ENCODE results near the gene SLC22A4. TPM values are rescaled to one million over a fixed set of nuclear protein-coding genes. Genes with fewer than 3 reads are reported as not detected.

Gene SLC22A4
- total RNA-seq, 1 donor from 2014 or later: 8.5 TPM

DNA sequence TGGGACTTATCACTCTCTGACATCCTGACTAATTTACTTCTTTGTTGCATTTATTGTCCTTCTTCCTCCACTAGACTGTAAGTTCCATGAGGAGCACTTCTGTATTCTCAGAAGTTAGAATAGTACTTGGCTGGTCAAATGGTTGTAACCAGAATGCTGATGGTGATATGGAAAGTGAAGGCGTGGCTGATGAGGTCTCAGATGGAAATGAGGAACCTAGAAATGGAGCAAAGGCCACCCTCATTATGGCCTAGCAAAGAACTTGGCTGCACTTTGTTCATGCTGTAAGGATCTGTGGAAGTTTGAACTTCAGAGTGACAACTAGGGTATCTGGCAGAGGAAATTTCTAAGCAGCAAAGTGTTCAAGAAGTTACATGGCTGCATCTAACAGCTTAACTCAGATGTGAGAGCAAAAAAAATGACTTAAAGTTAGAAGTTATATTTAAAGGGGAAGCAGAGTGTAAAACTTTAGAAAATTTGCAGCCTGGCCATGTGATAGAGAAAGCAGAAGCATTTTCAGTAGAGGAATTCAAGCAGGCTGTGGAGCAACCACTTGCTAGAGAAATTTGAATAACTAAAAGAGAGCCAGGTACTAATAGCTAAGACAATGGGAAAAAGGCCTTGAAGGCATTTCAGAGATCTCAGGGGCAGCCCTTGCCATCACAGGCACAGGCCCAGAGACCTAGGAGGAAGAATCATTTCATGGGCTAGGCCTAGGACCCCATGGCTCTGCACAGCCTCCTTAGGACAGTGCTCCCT is 60.4 kb downstream of the SLC22A4 start:
- peak; percentile 52 to 80 for ATAC-seq
- intact Hi-C loops (cut with DNase I): no loop called here
- no peak for DNase-seq
- TF ChIP-seq, protein P1, sequence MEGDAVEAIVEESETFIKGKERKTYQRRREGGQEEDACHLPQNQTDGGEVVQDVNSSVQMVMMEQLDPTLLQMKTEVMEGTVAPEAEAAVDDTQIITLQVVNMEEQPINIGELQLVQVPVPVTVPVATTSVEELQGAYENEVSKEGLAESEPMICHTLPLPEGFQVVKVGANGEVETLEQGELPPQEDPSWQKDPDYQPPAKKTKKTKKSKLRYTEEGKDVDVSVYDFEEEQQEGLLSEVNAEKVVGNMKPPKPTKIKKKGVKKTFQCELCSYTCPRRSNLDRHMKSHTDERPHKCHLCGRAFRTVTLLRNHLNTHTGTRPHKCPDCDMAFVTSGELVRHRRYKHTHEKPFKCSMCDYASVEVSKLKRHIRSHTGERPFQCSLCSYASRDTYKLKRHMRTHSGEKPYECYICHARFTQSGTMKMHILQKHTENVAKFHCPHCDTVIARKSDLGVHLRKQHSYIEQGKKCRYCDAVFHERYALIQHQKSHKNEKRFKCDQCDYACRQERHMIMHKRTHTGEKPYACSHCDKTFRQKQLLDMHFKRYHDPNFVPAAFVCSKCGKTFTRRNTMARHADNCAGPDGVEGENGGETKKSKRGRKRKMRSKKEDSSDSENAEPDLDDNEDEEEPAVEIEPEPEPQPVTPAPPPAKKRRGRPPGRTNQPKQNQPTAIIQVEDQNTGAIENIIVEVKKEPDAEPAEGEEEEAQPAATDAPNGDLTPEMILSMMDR (IDR thresholded peaks at IDR 0.05): no peak
- Histone ChIP-seq H3K36me3 (no peaks in the 10 kb centered on the region), H3K9me3 (no peaks in the 10 kb centered on the region), H3K27me3 (ENCODE audit: low read depth) (no peaks in the 10 kb centered on the region), H3K4me3 (no peak overlapping the region), H3K27ac (peak overlapping the region; percentile 38), H3K4me1 (no peaks in the 10 kb centered on the region)

DNA sequence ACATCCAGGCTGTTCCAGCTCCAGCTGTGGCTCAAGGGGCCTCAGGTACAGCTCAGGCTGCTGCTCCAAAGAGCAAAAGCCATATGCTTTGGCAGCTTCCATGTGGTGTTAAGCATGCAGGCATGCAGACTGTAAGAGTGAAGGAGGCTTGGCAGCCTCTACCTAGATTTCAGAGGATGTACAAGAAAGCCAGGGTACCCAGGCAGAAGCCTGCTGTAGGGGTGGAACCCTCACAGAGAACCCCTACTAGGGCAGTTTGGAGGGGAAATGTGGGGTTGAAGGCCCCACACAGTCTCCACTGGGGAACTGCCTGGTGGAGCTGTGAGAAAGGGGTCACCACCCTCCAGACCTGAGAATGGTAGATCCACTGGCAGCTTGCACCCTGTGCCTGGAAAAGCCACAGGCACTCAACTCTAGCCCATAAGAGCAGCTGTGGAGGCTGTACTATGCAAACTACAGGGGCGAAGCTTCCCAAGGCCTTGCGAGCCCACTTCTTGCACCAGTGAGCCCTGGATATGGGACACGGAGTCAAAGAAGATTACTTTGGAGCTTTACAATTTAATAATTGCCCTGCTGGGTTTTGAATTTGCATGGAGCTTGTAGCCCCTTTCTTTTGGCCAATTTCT is 61.1 kb downstream of the SLC22A4 start:
- Histone ChIP-seq H3K27me3 (ENCODE audit: low read depth) (no peaks in the 10 kb centered on the region), H3K4me1 (no peaks in the 10 kb centered on the region), H3K27ac (no peak overlapping the region), H3K4me3 (no peak overlapping the region), H3K36me3 (no peaks in the 10 kb centered on the region), H3K9me3 (no peaks in the 10 kb centered on the region)
- intact Hi-C loops (cut with DNase I): no loop called here
- DNase-seq (no peak), ATAC-seq (no peak)
- TF ChIP-seq, protein P1 (IDR thresholded peaks at IDR 0.05): no peak

DNA sequence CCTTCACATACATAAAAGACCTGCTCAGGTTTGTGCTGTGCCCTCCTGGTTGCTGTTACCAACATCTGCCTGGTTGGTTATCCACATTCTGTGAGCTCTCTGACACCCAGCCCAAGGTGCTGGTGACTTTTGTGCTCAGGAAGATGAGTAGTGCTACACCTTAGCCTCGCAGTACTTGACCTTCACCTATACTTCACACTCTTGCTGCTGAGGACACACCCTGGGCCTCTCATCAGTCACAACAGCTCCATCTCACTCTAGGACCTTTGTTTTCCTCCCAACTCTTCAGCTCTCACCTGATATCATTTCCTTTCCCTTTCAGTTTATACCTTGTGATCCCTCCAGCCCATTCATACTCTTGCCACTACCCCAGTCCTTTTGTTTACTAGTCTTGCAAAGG is 64.6 kb downstream of the SLC22A4 start:
- no peak for ATAC-seq
- no peaks in the 10 kb centered on the region for H3K27me3 ChIP-seq (ENCODE audit: low read depth)
- intact Hi-C loops (cut with DNase I): no loop called here
- no peak overlapping the region for H3K4me3 ChIP-seq
- H3K4me1 ChIP-seq: peaks cover under 1% of the 10 kb centered on the region
- no peak for DNase-seq
- H3K27ac ChIP-seq: no peak overlapping the region
- H3K36me3 ChIP-seq: no peaks in the 10 kb centered on the region
- TF ChIP-seq, protein P1 (IDR thresholded peaks at IDR 0.05): no peak
- H3K9me3 ChIP-seq: no peaks in the 10 kb centered on the region

DNA sequence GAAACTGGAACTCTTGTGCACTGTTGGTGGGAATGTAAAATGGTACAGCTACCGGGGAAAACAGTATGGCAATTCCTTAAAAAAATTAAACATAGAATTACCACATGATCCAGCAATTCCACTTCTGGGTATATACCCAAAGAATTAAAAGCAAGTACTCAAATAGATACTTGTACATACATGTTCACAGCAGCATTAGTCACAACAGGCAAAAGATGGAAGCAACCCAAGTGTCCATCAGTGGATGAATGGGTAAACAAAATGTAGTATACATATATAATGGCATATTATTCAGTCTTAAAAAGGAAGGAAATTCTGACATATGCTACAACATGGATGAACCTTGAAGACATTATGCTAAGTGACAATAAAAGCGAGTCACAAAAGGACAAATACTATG is 67.9 kb downstream of the SLC22A4 start:
- intact Hi-C loops (cut with DNase I): no loop called here
- no peak overlapping the region for H3K27ac ChIP-seq
- H3K9me3 ChIP-seq: no peaks in the 10 kb centered on the region
- DNase-seq: no peak
- no peaks in the 10 kb centered on the region for H3K36me3 ChIP-seq
- H3K27me3 ChIP-seq (ENCODE audit: low read depth): no peaks in the 10 kb centered on the region
- H3K4me1 ChIP-seq: peaks cover 14% of the 10 kb centered on the region
- H3K4me3 ChIP-seq: no peak overlapping the region
- no peak for ATAC-seq
- TF ChIP-seq, protein P1 (IDR thresholded peaks at IDR 0.05): no peak

DNA sequence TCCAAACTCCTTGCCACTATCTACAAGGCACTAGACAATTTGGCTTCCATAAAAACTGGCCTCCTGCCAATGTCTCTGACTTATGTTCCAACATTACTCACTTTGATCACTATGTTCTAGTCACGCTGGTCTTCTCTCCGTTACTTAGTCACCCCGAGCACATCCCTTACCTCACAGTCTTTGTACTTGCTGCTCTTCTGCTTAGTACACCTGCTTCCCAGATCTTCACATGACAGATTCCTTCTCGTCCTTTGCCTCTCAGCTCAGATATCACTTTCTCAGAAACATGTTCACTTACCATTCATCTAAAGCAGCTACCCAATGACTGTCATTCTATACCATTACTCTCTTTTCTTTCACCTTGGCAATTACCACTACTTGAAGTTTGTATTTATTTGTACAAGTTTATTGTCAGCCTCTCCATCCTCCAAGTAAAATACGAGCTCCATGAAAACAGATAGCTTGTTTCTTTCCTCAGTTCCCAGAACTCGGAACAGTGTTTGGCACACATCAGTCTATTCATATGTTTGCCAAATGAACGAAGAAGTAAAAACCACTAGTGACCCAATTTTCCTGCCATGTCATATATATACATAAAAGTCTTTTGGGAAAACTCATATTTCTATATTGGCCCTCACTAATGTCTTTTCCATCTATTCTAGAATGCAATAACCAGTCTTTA is 69.4 kb downstream of the SLC22A4 start:
- Histone ChIP-seq H3K4me3 (no peak overlapping the region), H3K27me3 (ENCODE audit: low read depth) (no peaks in the 10 kb centered on the region), H3K36me3 (no peaks in the 10 kb centered on the region), H3K27ac (no peak overlapping the region), H3K9me3 (no peaks in the 10 kb centered on the region), H3K4me1 (peaks cover 14% of the 10 kb centered on the region)
- ATAC-seq (peak; percentile 11 to 63), DNase-seq (no peak)
- TF ChIP-seq, protein P1 (IDR thresholded peaks at IDR 0.05): no peak
- intact Hi-C loops (cut with DNase I): no loop called here
